Measurements from ENCODE around the gene KCNQ1.

The KCNQ1 gene

GRCh38 chr11:2728663-2729332 lies 284.0 kb downstream of the KCNQ1 start:
- peak; percentile 81 for DNase-seq

DNA sequence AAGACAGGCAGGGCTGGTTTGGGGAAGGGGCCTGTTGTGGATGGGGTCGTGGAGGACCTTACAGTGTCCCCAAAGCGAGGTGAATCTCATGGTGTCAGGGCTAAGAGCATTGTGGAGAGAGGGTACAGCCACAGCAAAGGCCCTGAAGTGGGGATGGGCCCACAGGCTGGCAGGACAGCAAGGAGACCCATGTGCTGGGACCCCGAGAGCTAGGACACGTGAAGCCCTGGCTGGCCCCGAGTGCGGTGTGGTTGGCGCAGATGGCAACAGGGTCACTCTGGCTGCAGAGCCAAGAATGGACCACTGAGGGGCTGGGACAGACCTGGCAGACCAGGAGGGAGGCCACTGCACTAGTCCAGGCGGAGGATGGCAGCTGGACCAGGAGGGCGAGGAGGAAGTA lies 285.0 kb downstream of the KCNQ1 start:
- DNase-seq = no peak

DNA sequence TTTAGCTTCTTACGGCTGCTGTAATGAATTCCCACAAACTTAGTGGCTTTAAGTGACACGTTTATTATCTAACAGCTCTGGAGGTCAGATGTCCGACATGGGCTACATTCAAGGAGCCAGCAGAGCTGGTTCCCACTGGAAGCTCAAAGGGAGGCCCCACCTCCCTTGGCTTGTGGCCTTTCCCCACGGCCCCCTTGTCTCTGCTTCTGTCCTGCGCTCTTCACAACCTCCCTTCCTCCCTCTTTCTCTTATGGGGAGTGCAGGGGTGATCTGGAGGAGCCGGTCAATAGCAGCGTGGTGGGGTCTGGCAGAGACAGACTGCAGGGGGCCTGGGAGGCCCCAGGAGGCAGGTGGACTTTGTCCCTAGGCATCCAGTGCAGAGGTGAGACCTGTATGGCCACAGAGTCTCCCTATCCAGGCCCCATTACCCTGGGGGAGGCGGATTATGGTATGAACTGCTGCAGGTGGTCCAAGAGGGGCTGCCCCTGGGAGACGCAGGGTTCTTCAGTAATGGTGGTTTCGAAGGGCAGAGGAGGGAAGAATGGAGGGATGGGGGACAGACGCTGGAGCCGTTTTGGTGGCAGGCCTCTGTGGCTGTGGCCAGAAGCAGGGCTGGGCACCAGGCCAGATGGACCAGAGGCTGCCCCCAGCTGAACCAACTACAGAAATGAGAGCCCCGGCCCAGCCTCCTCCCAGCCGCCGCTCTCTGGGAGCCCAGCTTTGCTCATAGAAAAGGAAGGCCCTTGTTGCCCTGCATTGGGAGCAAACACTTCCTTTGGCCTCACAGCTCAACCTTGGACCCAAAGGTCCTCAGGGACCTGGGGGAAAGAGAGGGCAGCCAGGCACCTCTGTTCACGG lies 285.7 kb downstream of the KCNQ1 start:
- DNase-seq = no peak

DNA sequence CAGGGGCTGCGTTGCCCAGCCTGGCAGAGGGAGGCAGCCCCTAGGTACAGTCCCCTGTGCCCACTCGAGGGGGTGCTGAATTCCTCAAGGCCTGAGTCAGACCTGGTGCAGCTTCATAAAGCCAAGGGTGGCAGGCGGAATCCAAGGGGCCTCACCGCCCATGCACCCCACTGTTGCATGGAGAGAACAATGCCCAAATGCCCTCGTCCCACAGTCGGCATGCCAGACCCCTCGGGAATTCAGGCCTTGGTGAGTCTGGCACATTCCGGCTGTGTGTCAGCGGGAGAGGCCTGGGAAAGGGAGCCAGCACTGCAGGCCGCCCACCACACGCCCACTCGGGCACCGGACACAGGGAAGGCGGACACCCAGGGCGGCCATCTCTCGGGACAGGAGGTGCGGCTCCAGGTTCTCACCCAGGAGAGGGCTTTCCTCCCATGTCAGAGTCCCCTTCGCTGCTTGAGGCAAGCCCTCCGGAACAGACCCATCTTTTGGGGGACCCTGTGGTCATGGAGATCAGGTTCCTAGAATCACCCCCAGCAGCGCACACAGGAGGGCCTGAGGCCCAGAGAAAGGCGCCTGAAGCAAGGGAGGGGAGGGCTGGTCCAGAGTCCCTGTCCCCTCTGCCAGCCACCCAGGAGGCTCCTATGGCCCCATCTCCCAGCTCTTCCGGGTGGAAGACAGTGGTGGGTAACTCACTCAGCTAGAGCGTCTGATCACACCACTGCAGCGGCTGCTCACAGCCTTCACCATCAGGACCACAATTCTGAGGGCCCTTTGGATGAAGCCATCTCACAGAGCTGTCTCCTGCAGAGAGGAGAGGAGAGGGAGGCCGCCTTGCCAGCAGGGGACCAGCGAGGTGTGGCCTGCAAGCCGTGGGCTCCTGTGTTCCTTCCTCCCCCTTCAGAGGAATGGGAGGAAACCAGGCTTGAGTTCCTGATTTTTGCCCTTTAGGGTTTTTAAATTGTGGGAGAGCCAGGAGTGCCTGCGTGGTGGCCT lies 286.6 kb downstream of the KCNQ1 start:
- DNase-seq = no peak

- no peak for DNase-seq
Observed at GRCh38 chr11:2732261-2732939, 287.6 kb downstream of the KCNQ1 start.

DNA sequence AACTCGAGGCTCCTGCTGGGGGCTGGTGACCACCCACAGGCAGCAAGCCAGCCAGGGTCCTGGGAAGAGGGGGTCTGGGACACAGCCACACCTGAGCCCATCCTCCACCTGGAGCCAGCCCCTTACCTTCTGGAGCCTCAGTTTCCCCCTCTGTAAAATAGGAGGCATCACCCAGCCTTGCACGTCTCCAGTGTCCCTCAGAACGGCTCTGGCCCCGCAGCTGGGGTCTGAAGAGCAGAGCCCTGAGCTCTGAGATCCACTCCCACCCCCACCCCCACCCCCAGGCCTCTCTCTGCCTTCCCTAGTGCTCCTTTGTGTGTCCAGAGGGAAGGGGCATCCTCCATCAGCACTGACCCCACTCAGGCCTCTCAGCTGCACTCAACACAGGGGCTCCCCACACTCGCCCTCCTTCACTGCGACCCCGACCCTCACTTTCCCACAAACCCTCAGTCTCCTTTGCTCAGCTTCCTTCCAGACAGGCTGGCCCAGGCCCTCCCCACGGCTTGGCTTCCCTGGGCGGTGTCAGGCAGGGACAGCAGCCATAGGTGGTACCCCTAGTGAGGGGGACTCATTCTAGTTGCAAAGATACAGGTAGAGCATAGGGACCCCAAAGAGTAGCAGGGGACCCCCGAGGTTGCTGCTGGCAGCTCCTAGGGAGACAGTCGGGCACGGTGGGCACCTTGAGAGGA lies 288.3 kb downstream of the KCNQ1 start:
- DNase-seq = no peak

DNA sequence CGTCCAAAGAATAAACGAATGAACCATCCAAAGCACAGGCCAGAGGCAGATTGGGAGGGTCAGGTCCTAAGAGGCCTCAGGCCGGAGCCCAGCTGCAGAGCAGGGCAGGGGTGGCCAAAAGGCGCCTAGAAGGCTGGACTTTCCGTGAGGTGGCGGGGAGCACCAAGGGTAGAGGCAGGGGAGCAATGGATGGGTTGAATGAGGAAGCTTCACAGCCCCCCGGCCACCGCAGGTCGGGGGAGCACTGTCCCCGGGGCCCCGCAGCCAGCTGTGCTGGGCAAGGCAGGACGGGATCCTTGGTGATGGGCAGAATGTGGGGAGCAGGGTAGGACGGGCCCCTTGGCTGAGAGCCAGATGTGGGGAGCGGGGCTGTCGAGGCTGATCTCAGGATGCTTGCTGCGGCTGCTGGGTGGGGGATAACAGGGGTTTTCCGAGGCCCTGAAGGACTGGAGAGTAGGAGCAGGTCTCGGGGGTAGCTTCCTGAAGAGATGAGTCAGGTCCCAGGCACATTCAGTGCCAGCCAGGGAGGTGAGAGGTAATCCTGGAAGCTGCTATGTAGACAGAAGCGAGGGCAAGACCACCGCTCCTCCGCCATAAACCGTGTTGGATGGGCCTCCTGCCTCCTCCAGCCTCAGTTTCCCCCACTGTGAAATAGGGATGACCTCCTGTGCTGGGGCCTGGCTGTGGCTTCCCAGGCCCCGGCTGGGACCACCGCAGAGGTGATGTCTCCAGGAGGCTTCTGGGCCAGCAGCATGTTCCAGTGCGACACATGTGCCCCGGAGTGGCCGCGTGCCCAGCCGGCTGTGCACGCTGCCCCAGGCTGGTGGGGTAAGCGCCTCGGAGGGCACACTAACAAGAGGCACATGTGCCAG lies 289.6 kb downstream of the KCNQ1 start:
- no peak for DNase-seq

GRCh38 chr11:2735053-2735589 lies 290.3 kb downstream of the KCNQ1 start:
- DNase-seq = no peak

DNA sequence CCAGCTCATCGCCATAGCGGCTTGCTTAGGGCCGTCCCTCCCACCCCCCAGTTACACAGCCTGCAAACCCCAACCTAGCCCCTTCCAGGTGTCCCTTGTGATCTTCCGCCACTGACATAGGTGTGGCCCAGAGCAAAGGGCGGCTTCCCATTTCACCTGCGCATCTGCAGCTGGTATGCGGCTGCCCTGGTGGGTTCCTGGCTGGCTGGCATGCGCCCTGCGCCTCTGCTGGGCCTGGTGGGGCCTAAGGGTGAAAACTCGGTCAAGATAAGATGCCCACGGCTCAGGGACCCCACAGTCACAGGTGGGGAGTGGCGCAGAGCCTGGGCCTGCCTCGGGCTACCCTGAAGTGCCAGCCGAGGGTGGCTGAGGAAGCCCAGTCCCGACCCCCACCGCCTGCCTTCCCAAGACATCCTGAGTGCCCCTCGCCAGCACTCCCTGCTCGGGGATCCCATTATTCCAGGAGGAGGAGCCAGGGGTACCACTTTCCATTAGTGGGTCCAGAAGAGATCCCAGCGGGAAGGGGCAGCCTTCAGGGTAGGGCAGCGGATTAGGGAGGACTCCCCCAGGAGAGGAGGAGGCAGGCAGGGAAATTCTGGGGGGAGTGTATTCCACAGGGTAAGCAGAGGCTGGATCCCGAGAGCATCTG lies 291.9 kb downstream of the KCNQ1 start:
- DNase-seq = no peak

GRCh38 chr11:2737226-2737590 lies 292.4 kb downstream of the KCNQ1 start:
- DNase-seq = no peak

- DNase-seq = peak; percentile 76
Observed at GRCh38 chr11:2737866-2738265, 293.1 kb downstream of the KCNQ1 start.

GRCh38 chr11:2738551-2739431 lies 294.0 kb downstream of the KCNQ1 start:
- DNase-seq = no peak

DNA sequence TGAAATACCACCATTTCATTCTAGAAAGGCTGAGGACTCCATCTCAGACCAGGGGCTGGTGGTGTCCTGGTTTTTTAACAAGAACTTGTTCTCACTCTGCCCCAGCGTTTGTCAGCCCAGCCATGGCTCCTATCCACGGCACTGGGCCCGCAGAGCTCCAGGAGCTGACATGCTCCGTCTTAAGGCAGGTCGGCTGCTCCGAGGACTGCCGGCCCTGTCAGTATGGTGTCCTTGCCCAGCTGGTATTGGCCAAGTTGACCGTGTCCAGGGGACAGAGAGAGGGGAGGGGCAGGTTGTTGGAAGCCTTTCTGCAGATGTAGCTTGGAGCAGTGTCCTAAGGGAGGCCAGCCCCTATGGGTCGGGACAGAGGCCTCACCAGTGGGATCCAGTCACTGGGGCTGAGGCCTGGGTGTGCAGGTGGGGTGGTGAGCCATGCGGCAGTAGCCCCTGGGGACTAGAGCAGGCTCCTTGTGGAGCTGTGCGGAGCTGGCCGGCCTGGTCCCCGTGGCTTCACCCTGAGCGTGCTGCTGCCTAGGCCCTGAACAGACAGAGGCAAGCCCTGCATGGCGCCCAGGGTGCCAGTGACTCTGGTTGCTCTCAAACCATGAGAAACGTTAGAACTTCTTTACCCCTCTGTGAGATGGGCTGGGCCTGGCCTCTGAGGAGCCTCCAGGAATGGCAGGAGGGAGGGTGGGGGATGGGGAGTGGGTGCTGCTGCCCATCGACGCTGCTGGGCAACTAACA lies 294.9 kb downstream of the KCNQ1 start:
- DNase-seq = no peak

DNA sequence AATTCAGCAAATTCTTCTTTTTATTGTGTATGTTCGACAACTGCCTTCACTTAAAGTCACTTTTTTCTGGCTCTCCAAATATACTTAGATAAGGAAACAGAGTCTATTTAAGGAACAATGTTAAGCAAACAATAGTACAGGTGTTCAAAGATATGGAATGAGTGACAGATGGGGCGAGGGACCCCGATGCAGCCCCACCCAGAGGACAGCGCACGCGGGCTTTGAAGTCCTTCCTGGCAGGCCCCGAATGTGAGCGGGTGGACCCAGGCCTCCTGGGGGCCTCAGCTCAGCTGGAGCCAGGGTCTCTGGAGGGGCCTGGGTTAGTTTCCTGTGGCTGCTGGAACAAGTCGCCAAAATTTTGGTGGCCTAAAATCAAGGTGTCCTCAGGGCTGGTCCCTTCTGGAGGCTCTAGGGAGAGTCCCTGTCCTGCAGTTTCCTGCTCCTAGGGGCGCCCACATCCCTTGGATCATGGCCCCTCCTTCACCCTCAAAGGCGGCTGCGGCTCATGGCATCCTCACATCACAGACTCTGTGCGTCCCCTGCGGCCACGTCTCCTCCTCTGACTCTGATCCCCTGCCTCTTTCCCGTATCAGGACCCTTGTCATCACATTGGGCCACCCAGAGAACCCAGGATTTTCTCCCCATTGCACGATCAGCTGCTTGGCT lies 295.6 kb downstream of the KCNQ1 start:
- no peak for DNase-seq

GRCh38 chr11:2741006-2741376 lies 296.2 kb downstream of the KCNQ1 start:
- no peak for DNase-seq

DNA sequence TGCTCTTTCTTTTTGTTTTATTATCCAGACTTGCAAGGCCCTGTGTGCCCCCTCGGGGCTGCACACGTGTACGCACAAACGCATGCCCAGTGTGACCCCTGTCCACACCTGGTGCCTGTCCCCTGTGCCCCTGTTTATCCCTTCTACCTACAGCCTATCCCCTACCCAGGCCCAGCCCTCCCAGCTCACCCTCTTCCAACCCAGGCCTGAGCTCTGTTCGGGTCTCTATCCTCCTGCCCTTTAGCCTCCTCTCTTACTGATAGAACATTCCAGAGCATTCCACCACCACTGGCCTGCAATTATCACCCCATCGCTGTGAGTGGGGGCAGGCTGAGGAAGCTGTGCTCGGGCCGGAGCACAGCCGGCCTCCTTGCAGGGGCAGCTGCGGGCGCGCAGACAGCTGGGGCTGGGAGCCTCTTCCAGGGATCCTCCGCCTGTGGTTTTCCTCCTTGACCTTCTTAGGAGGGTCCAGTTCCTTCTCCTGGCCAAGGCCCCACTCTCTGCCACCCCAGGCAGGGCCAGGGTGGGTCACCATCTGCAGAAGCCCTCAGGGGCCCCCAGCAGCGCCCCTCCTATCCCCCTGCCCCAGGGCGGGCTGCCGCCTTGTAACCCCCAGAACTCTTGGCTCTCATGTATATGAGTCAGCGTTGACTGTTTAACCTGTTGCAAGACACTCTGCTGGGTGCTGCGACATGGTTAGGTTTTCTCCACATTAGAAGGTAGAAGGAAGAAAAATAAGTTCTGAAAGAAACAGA lies 296.7 kb downstream of the KCNQ1 start:
- DNase-seq = peak; percentile 86

GRCh38 chr11:2742201-2742600 lies 297.4 kb downstream of the KCNQ1 start:
- peak; percentile 42 for DNase-seq
